Measurements from ENCODE around the gene LMNTD2. TPM values are rescaled to one million over a fixed set of nuclear protein-coding genes. Genes with fewer than 3 reads are reported as not detected.

The LMNTD2 gene
- total RNA-seq, 2 experiments from 2014 or later: 3.1 to 3.9 TPM

- no peak overlapping the region for H3K4me3 Mint-ChIP-seq
Observed at GRCh38 chr11:541433-541885, 19.1 kb downstream of the LMNTD2 start.

DNA sequence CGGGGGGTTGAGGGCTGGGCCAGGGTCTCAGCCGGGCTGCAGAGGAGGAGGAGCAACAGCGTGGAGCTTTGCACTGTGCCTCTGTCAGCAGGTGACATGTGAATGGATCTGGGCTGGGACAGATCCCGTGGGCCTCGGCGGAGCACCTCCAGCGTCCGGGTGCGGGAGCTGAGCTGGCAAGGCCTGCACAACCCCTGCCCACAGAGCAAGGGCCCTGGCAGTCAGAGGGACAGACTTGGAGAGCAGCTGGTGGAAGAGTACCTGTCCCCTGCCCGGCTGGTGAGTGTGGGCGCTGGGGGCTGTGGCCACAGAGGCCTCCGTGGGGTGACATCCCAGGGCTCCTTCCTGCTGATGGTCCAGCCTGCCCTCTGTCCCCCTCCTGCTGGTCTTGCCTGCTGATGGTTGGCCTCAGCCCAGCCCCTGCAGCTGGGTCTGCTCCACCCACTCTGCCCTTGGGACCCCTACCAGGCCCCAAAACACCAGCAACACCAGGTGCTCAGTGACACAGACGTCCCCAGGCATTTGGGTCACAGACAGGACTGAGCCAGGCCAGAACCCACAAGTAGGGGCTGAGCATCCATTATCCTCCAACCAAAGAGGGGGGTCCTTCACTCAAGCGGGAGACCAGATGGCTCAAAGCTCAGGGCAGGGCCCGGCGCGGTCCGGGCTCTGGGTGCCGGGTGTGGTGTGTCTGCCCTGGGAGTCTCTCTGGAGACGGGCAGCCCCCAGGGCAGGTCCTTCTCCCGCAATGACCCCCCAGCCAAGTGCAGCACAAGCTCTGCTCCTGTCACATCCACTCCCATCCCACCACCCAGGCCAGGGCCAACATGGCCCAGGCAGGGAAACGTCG, 19.7 kb downstream of the LMNTD2 start:
- intact Hi-C loops (cut with micrococcal nuclease): no loop called here
- H3K27ac Mint-ChIP-seq: no peak overlapping the region
- CTCF ChIA-PET: interaction anchor here (0.9 kb wide), 1 partner anchor 14 kb away, joined by 4 read pairs; no protein-coding TSS in a partner anchor
- peaks cover 9% of the 10 kb centered on the region for H3K4me1 Mint-ChIP-seq (ENCODE audit: low read depth)
- DNase-seq: peak; percentile 7
- no peak overlapping the region for H3K4me3 Mint-ChIP-seq
- H3K27me3 Mint-ChIP-seq: no peaks in the 10 kb centered on the region
- POLR2A ChIA-PET: interaction anchor here (0.5 kb wide), 1 partner anchor 178 kb away, joined by 3 read pairs; no protein-coding TSS in a partner anchor
- H3K36me3 Mint-ChIP-seq: no peaks in the 10 kb centered on the region
- no peaks in the 10 kb centered on the region for H3K9me3 Mint-ChIP-seq

More at GRCh38 chr11:541433-541885, 19.1 kb downstream of the LMNTD2 start:
- Mint-ChIP-seq H3K36me3 (no peaks in the 10 kb centered on the region), H3K27me3 (no peaks in the 10 kb centered on the region), H3K27ac (no peak overlapping the region), H3K4me1 (ENCODE audit: low read depth) (peaks cover 7% of the 10 kb centered on the region), H3K9me3 (no peaks in the 10 kb centered on the region)
- DNase-seq: no peak
- ChIA-PET CTCF (interaction anchor here (0.9 kb wide), 1 partner anchor 13 kb away, joined by 4 read pairs; no protein-coding TSS in a partner anchor), POLR2A (no interaction called here)
- intact Hi-C loops (cut with micrococcal nuclease): no loop called here

- intact Hi-C loops (cut with micrococcal nuclease): loop anchor here (5.0 kb wide), 2 partner anchors 157 to 182 kb away; partner anchors contain the start of genes DEAF1 and TMEM80
- DNase-seq: no peak
- POLR2A ChIA-PET: interaction anchor here (0.5 kb wide), 1 partner anchor 179 kb away, joined by 3 read pairs; no protein-coding TSS in a partner anchor
- Mint-ChIP-seq H3K27ac (no peak overlapping the region), H3K36me3 (no peaks in the 10 kb centered on the region), H3K27me3 (no peaks in the 10 kb centered on the region), H3K9me3 (no peaks in the 10 kb centered on the region), H3K4me3 (no peak overlapping the region), H3K4me1 (ENCODE audit: low read depth) (peaks cover 9% of the 10 kb centered on the region)
- CTCF ChIA-PET: no interaction called here
Observed at GRCh38 chr11:539971-540481, 20.5 kb downstream of the LMNTD2 start.

GRCh38 chr11:538431-539051, 22.0 kb downstream of the LMNTD2 start:
- Mint-ChIP-seq H3K4me1 (ENCODE audit: low read depth) (peaks cover 9% of the 10 kb centered on the region), H3K27me3 (no peaks in the 10 kb centered on the region), H3K36me3 (no peaks in the 10 kb centered on the region), H3K27ac (no peak overlapping the region), H3K9me3 (no peaks in the 10 kb centered on the region), H3K4me3 (no peak overlapping the region)
- CTCF ChIA-PET: interaction anchor here (0.8 to 1.9 kb wide), 3 partner anchors 16 to 280 kb away, joined by 3 to 6 read pairs (median 5); no protein-coding TSS in a partner anchor
- intact Hi-C loops (cut with micrococcal nuclease): loop anchor here (5.0 kb wide), 2 partner anchors 159 to 184 kb away; partner anchors contain the start of genes DEAF1 and TMEM80
- DNase-seq: peak; percentile 8
- POLR2A ChIA-PET: no interaction called here

- Mint-ChIP-seq H3K4me1 (ENCODE audit: low read depth) (peaks cover 9% of the 10 kb centered on the region), H3K27ac (no peak overlapping the region), H3K27me3 (no peaks in the 10 kb centered on the region), H3K4me3 (peak overlapping the region; percentile 85), H3K9me3 (no peaks in the 10 kb centered on the region), H3K36me3 (no peaks in the 10 kb centered on the region)
- intact Hi-C loops (cut with micrococcal nuclease): loop anchor here (1.0 to 5.0 kb wide), 6 partner anchors 23 to 184 kb away; partner anchors contain the start of genes DEAF1, LMNTD2, PHRF1 and RASSF7
- ChIA-PET CTCF (interaction anchor here (1.1 to 3.3 kb wide), 3 partner anchors 17 to 19 kb away, joined by 5 to 30 read pairs (median 6); no protein-coding TSS in a partner anchor), POLR2A (interaction anchor here (1.0 kb wide), 1 partner anchor 38 kb away, joined by 4 read pairs; the partner anchor contains the start of gene PHRF1)
- peak; percentile 8 for DNase-seq
Observed at GRCh38 chr11:537622-538430, 22.7 kb downstream of the LMNTD2 start.

GRCh38 chr11:536841-537621, 23.5 kb downstream of the LMNTD2 start, which contains the start of gene LRRC56:
TSS of gene LRRC56 (plus strand) at chr11:537527. CDS start at chr11:540685, 3,158 bp downstream.
- H3K4me3 Mint-ChIP-seq: peak within 1 kb of the TSS; percentile 85
- POLR2A ChIA-PET: interaction anchor here (1.0 to 1.7 kb wide), 3 partner anchors 18 to 221 kb away, joined by 3 to 6 read pairs (median 4); partner anchors contain the start of gene PHRF1
- peak within 1 kb of the TSS; percentile 78 for H3K27ac Mint-ChIP-seq
- peaks cover 4% of the 10 kb centered on the region for H3K36me3 Mint-ChIP-seq
- H3K9me3 Mint-ChIP-seq: no peaks in the 10 kb centered on the region
- CTCF ChIA-PET: interaction anchor here (3.3 kb wide), 1 partner anchor 18 kb away, joined by 30 read pairs; no protein-coding TSS in a partner anchor
- H3K27me3 Mint-ChIP-seq: no peaks in the 10 kb centered on the region
- peak; percentile 93 for DNase-seq
- intact Hi-C loops (cut with micrococcal nuclease): loop anchor here (1.0 to 5.0 kb wide), 6 partner anchors 24 to 185 kb away; partner anchors contain the start of genes DEAF1, LMNTD2, PHRF1 and RASSF7
- peaks cover 9% of the 10 kb centered on the region for H3K4me1 Mint-ChIP-seq (ENCODE audit: low read depth)

GRCh38 chr11:535519-536454, 24.8 kb downstream of the LMNTD2 start, which contains the start of gene HRAS:
TSS of gene HRAS (minus strand) at chr11:535576.
- Mint-ChIP-seq H3K4me3 (peak within 1 kb of the TSS; percentile 85), H3K27me3 (no peaks in the 10 kb centered on the region)

DNA sequence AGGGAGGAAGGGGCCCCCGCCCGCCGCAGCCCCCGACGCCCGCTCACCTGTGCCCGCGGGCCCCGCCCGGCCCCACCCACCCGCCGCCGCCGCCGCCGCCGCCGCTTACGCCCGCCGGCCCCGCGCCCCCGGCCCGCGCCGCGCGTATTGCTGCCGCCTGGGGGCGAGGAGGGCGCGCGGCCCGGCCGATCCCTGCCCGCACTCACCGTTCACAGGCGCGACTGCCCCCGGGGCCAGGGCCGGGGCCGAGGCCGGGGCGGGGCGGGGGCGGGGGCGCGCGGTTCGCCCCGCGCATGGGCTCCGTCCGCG, 25.4 kb downstream of the LMNTD2 start:
- H3K27me3 Mint-ChIP-seq: no peaks in the 10 kb centered on the region
- ChIA-PET POLR2A (interaction anchor here (1.0 to 2.1 kb wide), 5 partner anchors 16 to 80 kb away, joined by 3 to 7 read pairs (median 5); partner anchors contain the start of genes IRF7 and RNH1), CTCF (interaction anchor here (1.0 to 3.3 kb wide), 4 partner anchors 17 to 327 kb away, joined by 3 to 30 read pairs (median 6); no protein-coding TSS in a partner anchor)
- H3K36me3 Mint-ChIP-seq: peaks cover 5% of the 10 kb centered on the region
- DNase-seq: no peak
- no peak overlapping the region for H3K4me3 Mint-ChIP-seq
- peaks cover 9% of the 10 kb centered on the region for H3K4me1 Mint-ChIP-seq (ENCODE audit: low read depth)
- H3K27ac Mint-ChIP-seq: no peak overlapping the region
- intact Hi-C loops (cut with micrococcal nuclease): loop anchor here (5.0 kb wide), 2 partner anchors 162 to 187 kb away; partner anchors contain the start of genes DEAF1 and TMEM80
- H3K9me3 Mint-ChIP-seq: no peaks in the 10 kb centered on the region

More at GRCh38 chr11:535519-536454, 24.8 kb downstream of the LMNTD2 start, which contains the start of gene HRAS:
- no peaks in the 10 kb centered on the region for H3K9me3 Mint-ChIP-seq
- H3K36me3 Mint-ChIP-seq: peaks cover 5% of the 10 kb centered on the region
- H3K27ac Mint-ChIP-seq: peak within 1 kb of the TSS; percentile 78
- DNase-seq: peak; percentile 95
- POLR2A ChIA-PET: interaction anchor here (0.7 to 2.1 kb wide), 9 partner anchors 16 to 299 kb away, joined by 3 to 7 read pairs (median 4); partner anchors contain the start of genes IRF7, PSMD13, RNH1 and TMEM80
- peaks cover 9% of the 10 kb centered on the region for H3K4me1 Mint-ChIP-seq (ENCODE audit: low read depth)
- intact Hi-C loops (cut with micrococcal nuclease): loop anchor here (2.0 to 5.0 kb wide), 5 partner anchors 25 to 187 kb away; partner anchors contain the start of genes DEAF1, LMNTD2, PHRF1 and RASSF7
- CTCF ChIA-PET: interaction anchor here (1.0 to 3.3 kb wide), 4 partner anchors 17 to 328 kb away, joined by 3 to 30 read pairs (median 6); no protein-coding TSS in a partner anchor

All from activated CD4-positive, alpha-beta memory T cell treated with anti-CD3 and anti-CD28 coated beads for 36 hours (primary cell).